ENCODE measurements around the gene SEC22C.
"Not testable (repeated sequence)": the region's sequence is repeated elsewhere in the genome, so short reads cannot be mapped to it uniquely, and the experiment has no call there.

- TF ChIP-seq CTCF (conservative IDR thresholded peaks at IDR 0.05; ENCODE audit: low read depth, low read length); CEBPB (IDR thresholded peaks at IDR 0.05; ENCODE audit: low read depth, low read length); POLR2A (IDR thresholded peaks at IDR 0.05; ENCODE audit: low read depth, low read length): not testable (repeated sequence)
These were observed 15.3 kb upstream of the SEC22C start for GRCh38 chr3:42597098-42597497.

Data from IMR-90 (cell line).